Cardiac ventricle fibroblast (primary cell): ENCODE results near the gene SLC18B1. TPM values are rescaled to one million over a fixed set of nuclear protein-coding genes. Genes with fewer than 3 reads are reported as not detected.

ENCODE experiments used
- total RNA-seq: library from RNA; depleted of rRNA; stranded (reverse); fragments of >200 nt; gene quantifications from 2 replicates; pipeline ENCODE4 v1.2.3, GENCODE V29; 2015

Gene SLC18B1
- 4.9 and 6.0 TPM in 2 replicates for total RNA-seq

GRCh38 chr6:132797951-132798868 lies at the start of gene SLC18B1:
SLC18B1 (minus strand) TSS chr6:132798637; CDS start chr6:132798456, 181 bp downstream.

Other genes starting within 250 kb of the SLC18B1 start
- not detected in 2 replicates for gene TAAR8, start 246.0 kb downstream of the SLC18B1 start, total RNA-seq
- gene TAAR6, start 228.3 kb downstream of the SLC18B1 start, total RNA-seq, result not detected in 2 replicates
- not detected in 2 replicates for gene TAAR5, start 208.9 kb downstream of the SLC18B1 start, total RNA-seq
- gene TAAR2, start 174.4 kb downstream of the SLC18B1 start, total RNA-seq, result not detected in 2 replicates
- not detected in 2 replicates for gene TAAR1, start 139.5 kb downstream of the SLC18B1 start, total RNA-seq
- 0.06 TPM in 1 of 2 replicates, not detected in the other for gene VNN1, start 84.6 kb downstream of the SLC18B1 start, total RNA-seq
- not detected in 2 replicates for gene VNN2, start 40.7 kb downstream of the SLC18B1 start, total RNA-seq
- gene RPS12, start 15.9 kb upstream of the SLC18B1 start, total RNA-seq, result 1,737 and 1,911 TPM in 2 replicates